Activated naive CD4-positive, alpha-beta T cell treated with anti-CD3 and anti-CD28 coated beads, Interleukin-2, amount 10 ng/mL, durations not matched to agents 7 days and 5 days (primary cell): ENCODE results near the gene CARD10.

Source experiments
- CTCF ChIA-PET: fragments of 350-600 bp; sonication (Branson Sonifier 250); formaldehyde crosslinking; loops from one replicate; lab custom pipeline; 2021; ENCODE audit warnings: antibody characterized with exemption; lab: Charles Lee
- DNase-seq: peaks from one replicate; pipeline ENCODE4 v3.0.0-alpha.2; 2020
- H3K27ac Mint-ChIP-seq: one replicate; pipeline ENCODE4 v1.8.0; 2021; ENCODE audit warnings: mild to moderate bottlenecking, moderate library complexity, mixed read lengths
- H3K27me3 Mint-ChIP-seq: one replicate; pipeline ENCODE4 v1.8.0; 2021; ENCODE audit warnings: mild to moderate bottlenecking, mixed read lengths
- H3K36me3 Mint-ChIP-seq: one replicate; pipeline ENCODE4 v1.8.0; 2021; ENCODE audit warnings: mixed read lengths
- H3K4me1 Mint-ChIP-seq: one replicate; pipeline ENCODE4 v1.8.0; 2021; ENCODE audit warnings: mixed read lengths
- H3K4me3 Mint-ChIP-seq: one replicate; pipeline ENCODE4 v1.8.0; 2021; ENCODE audit warnings: mild to moderate bottlenecking, moderate library complexity, mixed read lengths
- H3K9me3 Mint-ChIP-seq: one replicate; pipeline ENCODE4 v1.8.0; 2021; ENCODE audit warnings: mixed read lengths

Gene CARD10

GRCh38 chr22:37511395-37512104, 7.7 kb downstream of the CARD10 start:
- CTCF ChIA-PET = interaction anchor here (1.4 kb wide), 1 partner anchor 13 kb away, joined by 3 read pairs; no protein-coding TSS in a partner anchor
- Mint-ChIP-seq H3K4me1 (no peaks in the 10 kb centered on the region), H3K27ac (no peak overlapping the region), H3K4me3 (no peak overlapping the region), H3K36me3 (no peaks in the 10 kb centered on the region), H3K27me3 (peaks cover 66% of the 10 kb centered on the region), H3K9me3 (no peaks in the 10 kb centered on the region)
- no peak for DNase-seq

DNA sequence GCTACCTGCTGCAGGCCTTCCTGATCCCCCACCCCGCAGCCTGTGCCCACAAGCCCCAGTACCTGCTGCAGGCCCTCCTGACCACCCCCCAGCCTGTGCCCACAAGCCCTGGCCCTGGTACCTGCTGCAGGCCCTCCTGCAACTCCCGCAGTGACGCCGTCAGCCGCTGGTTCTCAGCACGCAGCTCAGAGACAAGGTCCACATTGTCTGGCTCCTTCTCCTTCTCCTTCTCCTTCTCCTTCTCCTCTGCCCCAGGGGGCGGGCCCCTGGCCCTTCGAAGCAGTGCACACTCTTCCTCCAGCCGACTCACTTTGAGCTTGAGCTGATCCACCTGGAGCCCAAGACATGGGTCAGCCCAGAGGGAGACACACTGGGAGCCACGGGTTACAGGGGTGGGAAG, 9.1 kb downstream of the CARD10 start:
- no peaks in the 10 kb centered on the region for H3K36me3 Mint-ChIP-seq
- DNase-seq = no peak
- H3K27me3 Mint-ChIP-seq = peaks cover 61% of the 10 kb centered on the region
- no peak overlapping the region for H3K4me3 Mint-ChIP-seq
- H3K4me1 Mint-ChIP-seq = no peaks in the 10 kb centered on the region
- CTCF ChIA-PET = no interaction called here
- H3K27ac Mint-ChIP-seq = no peak overlapping the region
- no peaks in the 10 kb centered on the region for H3K9me3 Mint-ChIP-seq

- CTCF ChIA-PET = interaction anchor here (0.9 to 1.8 kb wide), 2 partner anchors 10 to 11 kb away, joined by 3 to 7 read pairs; no protein-coding TSS in a partner anchor
- Mint-ChIP-seq H3K27ac (no peak overlapping the region), H3K9me3 (no peaks in the 10 kb centered on the region), H3K4me3 (no peak overlapping the region), H3K27me3 (peaks cover 61% of the 10 kb centered on the region), H3K4me1 (no peaks in the 10 kb centered on the region), H3K36me3 (no peaks in the 10 kb centered on the region)
- no peak for DNase-seq
Measured at GRCh38 chr22:37509059-37509860, 10.0 kb downstream of the CARD10 start.

- CTCF ChIA-PET = interaction anchor here (0.9 to 1.8 kb wide), 2 partner anchors 9 to 11 kb away, joined by 3 to 7 read pairs; no protein-coding TSS in a partner anchor
- Mint-ChIP-seq H3K9me3 (no peaks in the 10 kb centered on the region), H3K27ac (no peak overlapping the region), H3K36me3 (no peaks in the 10 kb centered on the region), H3K4me1 (no peaks in the 10 kb centered on the region), H3K4me3 (no peak overlapping the region), H3K27me3 (peaks cover 66% of the 10 kb centered on the region)
- DNase-seq = no peak
Measured at GRCh38 chr22:37508431-37508992, 10.7 kb downstream of the CARD10 start.

GRCh38 chr22:37507731-37508130, 11.5 kb downstream of the CARD10 start:
- Mint-ChIP-seq H3K36me3 (no peaks in the 10 kb centered on the region), H3K4me1 (no peaks in the 10 kb centered on the region), H3K9me3 (no peaks in the 10 kb centered on the region), H3K27me3 (peaks cover 65% of the 10 kb centered on the region), H3K4me3 (no peak overlapping the region), H3K27ac (no peak overlapping the region)
- CTCF ChIA-PET = interaction anchor here (1.8 kb wide), 1 partner anchor 10 kb away, joined by 7 read pairs; no protein-coding TSS in a partner anchor
- DNase-seq = no peak

- no peak for DNase-seq
- Mint-ChIP-seq H3K9me3 (no peaks in the 10 kb centered on the region), H3K27me3 (peaks cover 64% of the 10 kb centered on the region), H3K36me3 (no peaks in the 10 kb centered on the region), H3K4me3 (no peak overlapping the region), H3K4me1 (peaks cover 14% of the 10 kb centered on the region), H3K27ac (no peak overlapping the region)
- CTCF ChIA-PET = interaction anchor here (0.6 to 1.4 kb wide), 4 partner anchors 34 to 313 kb away, joined by 4 read pairs; no protein-coding TSS in a partner anchor
Measured at GRCh38 chr22:37505989-37506388, 13.2 kb downstream of the CARD10 start.

DNA sequence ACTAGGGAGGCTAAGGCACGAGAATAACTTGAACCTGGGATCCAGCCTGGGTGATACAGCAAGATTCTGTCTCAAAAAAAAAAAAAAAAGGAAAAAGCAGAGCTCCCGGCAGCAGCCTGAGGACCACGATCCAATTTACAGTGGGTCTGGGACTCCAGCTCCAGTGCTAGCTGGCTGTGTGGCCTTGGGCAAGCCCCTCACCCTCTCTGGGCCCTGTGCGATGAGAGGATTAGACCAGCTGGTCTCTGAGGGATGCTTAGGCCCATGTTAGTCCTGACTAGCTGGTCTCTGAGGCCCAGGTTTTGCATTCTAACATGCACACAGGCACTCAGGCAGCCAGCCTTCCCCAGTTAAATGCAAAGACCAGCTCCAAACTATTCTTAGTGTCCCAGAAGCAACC, 13.7 kb downstream of the CARD10 start:
- no peak overlapping the region for H3K4me3 Mint-ChIP-seq
- CTCF ChIA-PET = interaction anchor here (0.6 to 1.2 kb wide), 3 partner anchors 33 to 313 kb away, joined by 4 read pairs; no protein-coding TSS in a partner anchor

DNA sequence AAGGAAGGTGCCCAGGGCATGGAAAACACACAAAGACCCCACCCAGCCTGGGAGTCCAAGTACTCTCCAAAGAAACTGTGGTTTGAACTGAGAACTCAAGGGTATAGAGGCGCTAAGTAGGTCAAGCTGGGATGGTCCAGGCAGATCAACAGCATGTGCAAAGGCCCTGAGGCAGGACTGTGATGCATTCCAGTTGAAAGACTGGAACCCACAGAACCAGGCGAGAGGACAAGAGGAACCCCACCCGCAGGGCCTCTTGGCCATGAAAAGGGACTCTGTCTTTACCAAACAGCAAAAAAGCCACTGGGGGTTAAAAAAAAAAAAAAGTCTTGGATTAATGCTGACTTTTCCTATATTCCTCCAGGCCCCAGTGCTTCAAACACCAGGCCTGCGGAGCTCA, 14.3 kb downstream of the CARD10 start:
- no peak overlapping the region for H3K4me3 Mint-ChIP-seq
- no peak overlapping the region for H3K27ac Mint-ChIP-seq
- H3K36me3 Mint-ChIP-seq = no peaks in the 10 kb centered on the region
- no peak for DNase-seq
- no peaks in the 10 kb centered on the region for H3K9me3 Mint-ChIP-seq
- H3K4me1 Mint-ChIP-seq = peaks cover 17% of the 10 kb centered on the region
- peaks cover 63% of the 10 kb centered on the region for H3K27me3 Mint-ChIP-seq
- CTCF ChIA-PET = interaction anchor here (1.0 kb wide), 1 partner anchor 33 kb away, joined by 4 read pairs; no protein-coding TSS in a partner anchor

More for the DNA sequence above, 13.7 kb downstream of the CARD10 start:
- peaks cover 17% of the 10 kb centered on the region for H3K4me1 Mint-ChIP-seq
- H3K27me3 Mint-ChIP-seq = peaks cover 64% of the 10 kb centered on the region
- no peak overlapping the region for H3K27ac Mint-ChIP-seq
- no peak for DNase-seq
- H3K36me3 Mint-ChIP-seq = no peaks in the 10 kb centered on the region
- H3K9me3 Mint-ChIP-seq = no peaks in the 10 kb centered on the region

GRCh38 chr22:37503850-37504249, 15.4 kb downstream of the CARD10 start:
- no peaks in the 10 kb centered on the region for H3K9me3 Mint-ChIP-seq
- H3K4me1 Mint-ChIP-seq = peaks cover 17% of the 10 kb centered on the region
- CTCF ChIA-PET = no interaction called here
- H3K36me3 Mint-ChIP-seq = no peaks in the 10 kb centered on the region
- no peak overlapping the region for H3K27ac Mint-ChIP-seq
- no peak overlapping the region for H3K4me3 Mint-ChIP-seq
- no peak for DNase-seq
- peaks cover 74% of the 10 kb centered on the region for H3K27me3 Mint-ChIP-seq

DNA sequence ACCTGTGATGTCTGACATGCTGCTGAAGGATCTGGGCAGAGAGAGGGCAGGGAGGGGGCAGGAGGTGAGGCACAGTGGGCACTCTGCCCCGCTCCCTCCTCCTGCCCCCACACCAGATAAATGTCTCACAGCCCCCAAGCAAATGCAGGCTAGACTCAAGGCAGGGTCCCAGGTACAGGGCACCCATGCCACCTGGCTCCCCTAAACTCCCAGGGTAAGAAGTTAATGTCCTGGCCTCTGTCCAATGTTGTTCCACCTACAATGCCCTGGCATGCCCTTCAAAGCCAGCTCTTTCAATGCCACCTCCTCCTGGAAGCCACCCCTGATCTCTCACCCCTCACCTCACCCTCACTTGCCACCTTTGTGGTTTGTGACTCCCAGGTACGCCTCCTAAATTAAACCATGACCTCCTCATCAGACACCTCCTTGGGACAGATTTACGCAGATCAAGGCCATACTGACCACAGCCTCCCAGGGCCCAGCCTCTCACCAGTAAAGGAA, 16.0 kb downstream of the CARD10 start:
- CTCF ChIA-PET = no interaction called here
- Mint-ChIP-seq H3K27me3 (peaks cover 79% of the 10 kb centered on the region), H3K4me3 (no peak overlapping the region), H3K27ac (no peak overlapping the region), H3K36me3 (no peaks in the 10 kb centered on the region), H3K9me3 (no peaks in the 10 kb centered on the region), H3K4me1 (peaks cover 19% of the 10 kb centered on the region)
- DNase-seq = no peak

GRCh38 chr22:37502342-37503182, 16.7 kb downstream of the CARD10 start:
- CTCF ChIA-PET = interaction anchor here (0.9 kb wide), 1 partner anchor 44 kb away, joined by 3 read pairs; no protein-coding TSS in a partner anchor
- no peaks in the 10 kb centered on the region for H3K9me3 Mint-ChIP-seq
- H3K4me1 Mint-ChIP-seq = peaks cover 19% of the 10 kb centered on the region
- H3K4me3 Mint-ChIP-seq = no peak overlapping the region
- no peaks in the 10 kb centered on the region for H3K36me3 Mint-ChIP-seq
- peaks cover 80% of the 10 kb centered on the region for H3K27me3 Mint-ChIP-seq
- no peak overlapping the region for H3K27ac Mint-ChIP-seq
- no peak for DNase-seq

DNA sequence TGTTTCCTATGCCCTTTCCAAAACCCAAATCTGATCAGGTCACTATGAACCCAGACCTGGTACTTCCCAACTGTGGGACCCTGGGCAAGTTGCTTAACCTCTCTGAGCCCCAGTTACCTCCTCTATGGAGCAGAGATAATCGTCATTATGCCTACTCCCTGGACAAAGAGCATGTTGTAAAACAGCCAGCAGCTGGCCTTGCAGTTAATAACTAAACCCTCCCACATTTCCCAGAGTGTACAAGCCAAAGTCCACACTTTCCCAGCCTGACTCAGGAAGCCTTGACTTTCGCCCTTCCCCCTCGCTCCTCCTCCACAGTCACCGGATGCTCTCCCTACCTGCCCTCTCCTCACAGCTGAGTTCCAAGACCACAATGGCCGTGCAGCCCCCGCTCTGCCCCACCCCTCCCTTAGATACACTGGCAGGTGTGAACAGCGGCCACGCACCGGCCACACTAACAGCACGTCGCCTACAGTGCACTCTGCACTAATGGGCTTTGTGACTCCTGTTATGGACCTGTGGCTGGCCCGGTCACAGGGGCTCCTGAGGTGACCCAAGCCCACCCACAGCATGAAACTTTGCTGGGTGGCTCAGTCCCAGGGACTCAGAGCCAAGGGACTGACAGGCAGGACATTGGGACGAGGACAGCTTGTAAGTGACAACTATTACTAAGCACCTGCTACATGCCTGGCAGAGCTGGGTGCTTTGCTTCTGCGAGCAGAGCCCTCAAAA, 17.4 kb downstream of the CARD10 start:
- no peaks in the 10 kb centered on the region for H3K9me3 Mint-ChIP-seq
- H3K4me1 Mint-ChIP-seq = peaks cover 19% of the 10 kb centered on the region
- CTCF ChIA-PET = interaction anchor here (0.9 to 2.5 kb wide), 2 partner anchors 11 to 44 kb away, joined by 3 to 7 read pairs; no protein-coding TSS in a partner anchor
- peaks cover 83% of the 10 kb centered on the region for H3K27me3 Mint-ChIP-seq
- H3K4me3 Mint-ChIP-seq = no peak overlapping the region
- no peaks in the 10 kb centered on the region for H3K36me3 Mint-ChIP-seq
- H3K27ac Mint-ChIP-seq = no peak overlapping the region
- DNase-seq = no peak
